A549 (cell line): ENCODE results near the gene VTA1.

Source experiments
- CHD4 ChIP-seq: fragments of 200-600 bp; sonication (generic); IDR thresholded peaks from 2 replicates; pipeline ENCODE4 v1.6.1; 2016; ENCODE audit warnings: antibody characterized with exemption, mild to moderate bottlenecking, borderline replicate concordance
- CTCF ChIP-seq: fragments of >200 bp; sonication (Bioruptor Twin); formaldehyde crosslinking; IDR thresholded peaks from 3 replicates; pipeline ENCODE4 v1.5.1; 2016
- JUN ChIP-seq, 2 experiments: fragments of >200 bp; sonication (Bioruptor Twin); formaldehyde crosslinking; IDR thresholded peaks; 2 replicates in 1 of 2; 3 replicates in 1 of 2; pipeline ENCODE4 v1.6.1; 2016 to 2017
- REST ChIP-seq: fragments of 200-600 bp; sonication (generic); IDR thresholded peaks from 2 replicates; pipeline ENCODE4 v1.6.1; 2016; ENCODE audit warnings: antibody characterized with exemption, mild to moderate bottlenecking, moderate library complexity

- TF ChIP-seq CHD4 (no peak), CTCF (no peak), REST (no peak), JUN (IDR thresholded peaks at IDR 0.05) (no peak)
Measured at GRCh38 chr6:142154336-142154735, 7.3 kb downstream of the VTA1 start.
